Nephron progenitor cell (in vitro differentiated cells): ENCODE results near the gene MRGPRX3.
"Not testable (repeated sequence)": the region's sequence is repeated elsewhere in the genome, so short reads cannot be mapped to it uniquely, and the experiment has no call there.

Experiments
- DNase-seq: peaks from one replicate; pipeline ENCODE4 v3.0.0; 2021
- H3K27ac Mint-ChIP-seq: 2 replicates; pipeline ENCODE4 v1.8.0; 2021; ENCODE audit warnings: mild to moderate bottlenecking, moderate library complexity, mixed read lengths
- H3K27me3 Mint-ChIP-seq: 2 replicates; pipeline ENCODE4 v1.8.0; 2021; ENCODE audit warnings: mild to moderate bottlenecking, low read depth, mixed read lengths; ENCODE audit not compliant: poor library complexity
- H3K36me3 Mint-ChIP-seq: 2 replicates; pipeline ENCODE4 v1.8.0; 2021; ENCODE audit warnings: low read depth, mixed read lengths
- H3K4me1 Mint-ChIP-seq: 2 replicates; pipeline ENCODE4 v1.8.0; 2021; ENCODE audit warnings: mixed read lengths
- H3K4me3 Mint-ChIP-seq: 2 replicates; pipeline ENCODE4 v1.8.0; 2021; ENCODE audit warnings: mild to moderate bottlenecking, moderate library complexity, mixed read lengths
- H3K9me3 Mint-ChIP-seq: 2 replicates; pipeline ENCODE4 v1.8.0; 2021; ENCODE audit warnings: mild to moderate bottlenecking, moderate library complexity, mixed read lengths
- CTCF ChIP-seq: fragments of 200-600 bp; sonication (generic); IDR thresholded peaks from 2 replicates; pipeline ENCODE4 v1.5.0; 2021; ENCODE audit warnings: antibody characterized with exemption

The MRGPRX3 gene

GRCh38 chr11:18111005-18111404 lies 21.4 kb upstream of the MRGPRX3 start:
- H3K9me3 Mint-ChIP-seq, result no peaks in the 10 kb centered on the region
- no peak overlapping the region for H3K27ac Mint-ChIP-seq
- H3K4me1 Mint-ChIP-seq, result no peaks in the 10 kb centered on the region
- DNase-seq, result no peak
- H3K27me3 Mint-ChIP-seq, result peaks cover 54% of the 10 kb centered on the region
- H3K36me3 Mint-ChIP-seq, result no peaks in the 10 kb centered on the region
- no peak overlapping the region for H3K4me3 Mint-ChIP-seq
- no peak for TF ChIP-seq CTCF

- Mint-ChIP-seq H3K27ac (no peak overlapping the region), H3K36me3 (no peaks in the 10 kb centered on the region), H3K27me3 (peaks cover 69% of the 10 kb centered on the region), H3K4me1 (no peaks in the 10 kb centered on the region), H3K9me3 (peaks cover 3% of the 10 kb centered on the region), H3K4me3 (no peak overlapping the region)
- peak; percentile 89 for TF ChIP-seq CTCF
- DNase-seq, result peak; percentile 72
Observed at GRCh38 chr11:18115360-18116127, 16.8 kb upstream of the MRGPRX3 start.

- not testable (repeated sequence) for H3K27ac Mint-ChIP-seq, H3K4me3 Mint-ChIP-seq, H3K4me1 Mint-ChIP-seq, H3K36me3 Mint-ChIP-seq, DNase-seq
- H3K9me3 Mint-ChIP-seq, result peaks cover 18% of the 10 kb centered on the region
- H3K27me3 Mint-ChIP-seq, result peaks cover 20% of the 10 kb centered on the region
Observed at GRCh38 chr11:18121331-18121828, 11.0 kb upstream of the MRGPRX3 start.

- H3K27me3 Mint-ChIP-seq, result peaks cover 27% of the 10 kb centered on the region
- H3K4me3 Mint-ChIP-seq, H3K36me3 Mint-ChIP-seq, DNase-seq, H3K4me1 Mint-ChIP-seq, H3K27ac Mint-ChIP-seq: not testable (repeated sequence)
- H3K9me3 Mint-ChIP-seq, result peaks cover 27% of the 10 kb centered on the region
Observed at GRCh38 chr11:18131115-18131514, 1.3 kb upstream of the MRGPRX3 start.

GRCh38 chr11:18135308-18135707 lies 2.9 kb downstream of the MRGPRX3 start:
- no peaks in the 10 kb centered on the region for H3K36me3 Mint-ChIP-seq
- peaks cover 12% of the 10 kb centered on the region for H3K9me3 Mint-ChIP-seq
- H3K4me3 Mint-ChIP-seq, result no peak overlapping the region
- no peak for DNase-seq
- H3K27ac Mint-ChIP-seq, result no peak overlapping the region
- H3K4me1 Mint-ChIP-seq, result no peaks in the 10 kb centered on the region
- peaks cover 25% of the 10 kb centered on the region for H3K27me3 Mint-ChIP-seq
- TF ChIP-seq CTCF, result no peak

- H3K4me3 Mint-ChIP-seq, result no peak overlapping the region
- no peak overlapping the region for H3K27ac Mint-ChIP-seq
- no peaks in the 10 kb centered on the region for H3K4me1 Mint-ChIP-seq
- no peak for TF ChIP-seq CTCF
- peaks cover 6% of the 10 kb centered on the region for H3K9me3 Mint-ChIP-seq
- H3K36me3 Mint-ChIP-seq, result no peaks in the 10 kb centered on the region
- DNase-seq, result no peak
- H3K27me3 Mint-ChIP-seq, result peaks cover 27% of the 10 kb centered on the region
Observed at GRCh38 chr11:18137186-18137800, 4.9 kb downstream of the MRGPRX3 start.
